MCF 10A (cell line): ENCODE results near the gene USF1. TPM values are rescaled to one million over a fixed set of nuclear protein-coding genes. Genes with fewer than 3 reads are reported as not detected.
A peak's percentile ranks its signal among the peaks of the same experiment; 100 is the strongest.

Experiments used
- BruUV-seq: library from RNA; stranded (reverse); fragments of 400-500 nt; replicated peaks from 2 replicates; lab custom pipeline; 2021; lab: Mats Ljungman, UMichigan
- CTCF ChIA-PET: fragments of 300-600 bp; sonication (Branson Sonifier 250); formaldehyde crosslinking; extraction: SDS; loops from one replicate; lab custom pipeline; 2021; ENCODE audit warnings: antibody characterized with exemption, inconsistent platforms; lab: Yijun Ruan, JAX
- POLR2A ChIA-PET: fragments of 300-600, 350-650 bp; sonication (Branson Sonifier 250); formaldehyde crosslinking; extraction: SDS; loops from one replicate; lab custom pipeline; 2020; ENCODE audit warnings: antibody characterized with exemption, inconsistent platforms; lab: Yijun Ruan, JAX
- DNase-seq: peaks from one replicate; pipeline ENCODE4 v3.0.0-alpha.2; 2018; ENCODE audit not compliant: unreplicated experiment
- H3K27ac Mint-ChIP-seq: one replicate; pipeline ENCODE4 v1.8.0; 2022; ENCODE audit warnings: mild to moderate bottlenecking, low read depth, mixed read lengths; ENCODE audit not compliant: unreplicated experiment
- H3K27me3 Mint-ChIP-seq: one replicate; pipeline ENCODE4 v1.8.0; 2022; ENCODE audit warnings: mixed read lengths; ENCODE audit not compliant: insufficient read depth, unreplicated experiment
- H3K36me3 Mint-ChIP-seq: one replicate; pipeline ENCODE4 v1.8.0; 2022; ENCODE audit warnings: mild to moderate bottlenecking, moderate library complexity, mixed read lengths; ENCODE audit not compliant: insufficient read depth, unreplicated experiment
- H3K4me1 Mint-ChIP-seq: one replicate; pipeline ENCODE4 v1.8.0; 2022; ENCODE audit warnings: mixed read lengths; ENCODE audit not compliant: insufficient read depth, unreplicated experiment
- H3K4me3 Mint-ChIP-seq: one replicate; pipeline ENCODE4 v1.8.0; 2022; ENCODE audit warnings: mild to moderate bottlenecking, moderate library complexity, mixed read lengths; ENCODE audit not compliant: unreplicated experiment
- H3K9me3 Mint-ChIP-seq: one replicate; pipeline ENCODE4 v1.8.0; 2022; ENCODE audit warnings: mixed read lengths; ENCODE audit not compliant: unreplicated experiment
- intact Hi-C: fragments of 100-400 bp; cut with micrococcal nuclease; formaldehyde crosslinking; loops from 2 replicates; pipeline ENCODE4 v1.14.1; 2022
- total RNA-seq: library from RNA; stranded (reverse); gene quantifications from 2 replicates; pipeline ENCODE4 v1.2.3, GENCODE V29; 2022
- TF ChIP-seq, protein P1 (sequence below): fragments of 200-600 bp; IDR thresholded peaks from one replicate; pipeline ENCODE4 v1.8.0; 2022; ENCODE audit warnings: antibody characterized with exemption, mild to moderate bottlenecking; ENCODE audit not compliant: unreplicated experiment

USF1 gene
- total RNA-seq, 1 experiment from 2014 or later, result 48.8 TPM

DNA sequence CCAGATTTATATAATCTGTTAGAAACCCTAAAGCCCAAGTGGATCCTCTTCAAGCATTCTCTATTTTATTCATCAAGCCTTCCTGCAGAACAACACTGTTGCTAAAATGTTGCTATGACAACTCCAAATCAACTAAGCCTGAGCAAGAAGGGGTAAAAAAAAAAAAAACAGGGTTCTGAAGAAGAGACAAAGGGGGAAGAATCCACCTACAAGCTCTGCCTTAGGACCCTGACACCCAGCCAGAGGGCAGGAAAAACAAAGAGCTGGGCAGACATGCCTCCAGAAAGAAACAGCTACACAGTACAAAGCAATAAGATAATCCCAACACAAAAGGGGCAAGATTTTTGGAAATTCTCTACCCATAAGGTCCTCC lies 1.3 kb downstream of the USF1 start:
- ChIA-PET CTCF (interaction anchor here (0.5 to 5.0 kb wide), 21 partner anchors 11 to 787 kb away, joined by 3 to 58 read pairs (median 4); partner anchors contain the start of genes F11R, KLHDC9, NIT1 and PFDN2), POLR2A (interaction anchor here (0.6 to 7.3 kb wide), 22 partner anchors 10 to 269 kb away, joined by 3 to 371 read pairs (median 16); partner anchors contain the start of genes DEDD, F11R, KLHDC9 and PPOX)
- DNase-seq, result no peak
- no TSS peak for BruUV-seq
- Mint-ChIP-seq H3K27ac (peak overlapping the region; percentile 99), H3K4me1 (peaks cover 18% of the 10 kb centered on the region), H3K36me3 (peaks cover 24% of the 10 kb centered on the region), H3K27me3 (no peaks in the 10 kb centered on the region), H3K9me3 (peaks cover 10% of the 10 kb centered on the region), H3K4me3 (peak overlapping the region; percentile 93)
- intact Hi-C loops, result loop anchor here (10.0 kb wide), 1 partner anchor 90 kb away; the partner anchor contains the start of gene DEDD
- TF ChIP-seq, protein P1, sequence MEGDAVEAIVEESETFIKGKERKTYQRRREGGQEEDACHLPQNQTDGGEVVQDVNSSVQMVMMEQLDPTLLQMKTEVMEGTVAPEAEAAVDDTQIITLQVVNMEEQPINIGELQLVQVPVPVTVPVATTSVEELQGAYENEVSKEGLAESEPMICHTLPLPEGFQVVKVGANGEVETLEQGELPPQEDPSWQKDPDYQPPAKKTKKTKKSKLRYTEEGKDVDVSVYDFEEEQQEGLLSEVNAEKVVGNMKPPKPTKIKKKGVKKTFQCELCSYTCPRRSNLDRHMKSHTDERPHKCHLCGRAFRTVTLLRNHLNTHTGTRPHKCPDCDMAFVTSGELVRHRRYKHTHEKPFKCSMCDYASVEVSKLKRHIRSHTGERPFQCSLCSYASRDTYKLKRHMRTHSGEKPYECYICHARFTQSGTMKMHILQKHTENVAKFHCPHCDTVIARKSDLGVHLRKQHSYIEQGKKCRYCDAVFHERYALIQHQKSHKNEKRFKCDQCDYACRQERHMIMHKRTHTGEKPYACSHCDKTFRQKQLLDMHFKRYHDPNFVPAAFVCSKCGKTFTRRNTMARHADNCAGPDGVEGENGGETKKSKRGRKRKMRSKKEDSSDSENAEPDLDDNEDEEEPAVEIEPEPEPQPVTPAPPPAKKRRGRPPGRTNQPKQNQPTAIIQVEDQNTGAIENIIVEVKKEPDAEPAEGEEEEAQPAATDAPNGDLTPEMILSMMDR, result no peak

DNA sequence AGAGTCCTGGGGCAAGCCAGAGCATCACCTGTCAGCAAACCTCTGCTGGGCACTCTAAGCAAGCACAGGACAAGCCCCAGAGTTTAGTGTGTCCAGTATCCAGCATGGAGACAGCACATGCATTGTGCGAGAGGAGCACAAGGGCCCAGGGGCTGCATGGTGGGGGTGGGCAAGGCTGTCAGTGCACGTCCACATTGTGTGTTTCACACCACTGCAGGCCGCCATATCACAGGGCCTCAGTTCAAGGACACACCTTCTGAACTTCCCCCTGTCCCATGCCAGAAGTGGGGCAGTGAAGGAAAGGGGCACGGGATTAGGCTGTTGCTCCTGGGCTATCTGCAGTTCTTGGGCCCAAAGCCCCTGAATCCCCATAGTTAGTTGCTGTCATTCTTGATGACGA lies 6.2 kb downstream of the USF1 start:
- TF ChIP-seq, protein P1, result no peak
- ChIA-PET POLR2A (interaction anchor here (0.7 to 4.5 kb wide), 13 partner anchors 14 to 114 kb away, joined by 3 to 107 read pairs (median 4); partner anchors contain the start of genes DEDD, F11R, KLHDC9 and NIT1), CTCF (interaction anchor here (0.6 to 7.0 kb wide), 14 partner anchors 12 to 781 kb away, joined by 3 to 89 read pairs (median 4); partner anchors contain the start of genes ARHGAP30, DEDD and KLHDC9)
- Mint-ChIP-seq H3K36me3 (peaks cover 33% of the 10 kb centered on the region), H3K4me1 (peaks cover 23% of the 10 kb centered on the region), H3K27me3 (no peaks in the 10 kb centered on the region), H3K4me3 (peak overlapping the region; percentile 81), H3K9me3 (no peaks in the 10 kb centered on the region), H3K27ac (no peak overlapping the region)
- intact Hi-C loops, result no loop called here
- no TSS peak for BruUV-seq
- no peak for DNase-seq

DNA sequence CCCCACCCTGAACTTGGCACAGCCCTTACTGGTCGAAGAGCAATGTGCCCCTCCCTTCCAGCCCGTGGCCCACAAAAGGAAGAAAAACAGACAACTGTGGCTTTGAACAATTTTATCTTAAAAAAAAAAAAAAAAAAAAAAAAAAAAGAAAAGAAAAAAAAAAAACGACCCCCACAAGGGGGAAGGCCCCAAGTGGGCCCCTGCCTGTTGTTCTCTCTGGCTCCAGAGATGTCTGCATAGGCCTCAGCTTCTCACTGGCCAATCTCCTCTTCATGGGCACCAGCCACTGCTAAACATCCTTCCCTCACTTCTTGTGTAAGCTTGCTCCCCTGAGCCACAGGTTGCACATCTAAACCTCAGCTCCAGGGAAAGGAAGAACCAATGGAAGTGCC lies 6.6 kb downstream of the USF1 start:
- TF ChIP-seq, protein P1, result no peak
- no peaks in the 10 kb centered on the region for H3K27me3 Mint-ChIP-seq
- no TSS peak for BruUV-seq
- H3K27ac Mint-ChIP-seq, result peak overlapping the region; percentile 76
- no peaks in the 10 kb centered on the region for H3K9me3 Mint-ChIP-seq
- peaks cover 19% of the 10 kb centered on the region for H3K4me1 Mint-ChIP-seq
- POLR2A ChIA-PET, result interaction anchor here (0.7 to 4.5 kb wide), 12 partner anchors 9 to 115 kb away, joined by 3 to 107 read pairs (median 4); partner anchors contain the start of genes DEDD, F11R, NIT1 and PFDN2
- CTCF ChIA-PET, result interaction anchor here (0.6 to 7.0 kb wide), 11 partner anchors 12 to 891 kb away, joined by 3 to 89 read pairs (median 4); partner anchors contain the start of genes DEDD, KLHDC9 and NDUFS2
- intact Hi-C loops, result no loop called here
- peak overlapping the region; percentile 81 for H3K4me3 Mint-ChIP-seq
- DNase-seq, result no peak
- peaks cover 33% of the 10 kb centered on the region for H3K36me3 Mint-ChIP-seq

DNA sequence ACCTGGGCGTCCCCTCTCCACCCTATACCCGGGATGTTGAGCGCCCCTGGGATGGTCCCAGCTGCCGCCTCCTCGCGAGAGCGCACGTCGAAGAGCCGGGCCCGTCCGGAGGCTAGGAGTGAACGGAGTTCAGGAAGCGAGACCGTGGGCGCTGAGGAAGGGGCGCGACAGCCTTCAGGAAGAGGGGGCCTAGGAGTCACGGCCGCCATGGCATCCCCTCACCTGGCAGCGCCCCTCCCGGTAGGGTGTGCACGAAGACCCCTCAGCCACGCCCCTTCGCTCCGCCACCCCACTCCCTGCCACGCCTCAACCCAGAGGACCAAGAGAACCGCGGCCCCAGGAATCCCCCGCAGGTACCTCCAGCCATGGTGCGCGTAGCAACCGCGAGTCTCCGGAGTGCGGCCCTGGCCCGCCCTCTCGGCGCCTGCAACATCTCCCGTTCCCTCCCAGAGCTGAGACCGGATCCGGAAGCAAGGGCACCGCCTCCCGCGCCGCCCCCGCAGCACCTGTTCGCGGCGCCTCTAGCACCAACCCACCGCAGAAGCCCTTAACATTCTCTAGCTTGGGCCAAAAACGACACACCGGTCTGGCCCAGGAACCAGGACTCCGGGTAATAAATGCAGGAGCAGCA lies 7.1 kb downstream of the USF1 start, which contains the start of gene TSTD1:
TSTD1 (minus strand) TSS at position 442 of the 631 bp plus-strand sequence; CDS start at position 367, 75 bp downstream.
- peaks cover 33% of the 10 kb centered on the region for H3K36me3 Mint-ChIP-seq
- TSS peak; percentile 48 for BruUV-seq
- peaks cover 17% of the 10 kb centered on the region for H3K4me1 Mint-ChIP-seq
- H3K9me3 Mint-ChIP-seq, result no peaks in the 10 kb centered on the region
- CTCF ChIA-PET, result interaction anchor here (0.6 to 7.0 kb wide), 11 partner anchors 8 to 892 kb away, joined by 3 to 89 read pairs (median 4); partner anchors contain the start of genes KLHDC9 and NDUFS2
- peak within 1 kb of the TSS; percentile 81 for H3K4me3 Mint-ChIP-seq
- intact Hi-C loops, result no loop called here
- DNase-seq, result peak; percentile 76
- TF ChIP-seq, protein P1, result no peak
- POLR2A ChIA-PET, result interaction anchor here (0.9 to 4.5 kb wide), 12 partner anchors 8 to 127 kb away, joined by 3 to 107 read pairs (median 4); partner anchors contain the start of genes DEDD, F11R, NIT1 and PFDN2
- peak within 1 kb of the TSS; percentile 76 for H3K27ac Mint-ChIP-seq
- no peaks in the 10 kb centered on the region for H3K27me3 Mint-ChIP-seq
